Measurements from ENCODE around the gene OR52H1. TPM values are rescaled to one million over a fixed set of nuclear protein-coding genes. Genes with fewer than 3 reads are reported as not detected.

The OR52H1 gene
- total and polyA plus RNA-seq, 10 of the 15 experiments (the other 5 are each of a cell fraction or from before 2014, with no cell fraction given) = 0.06 to 0.40 (median 0.23) TPM; not detected in 4

DNA sequence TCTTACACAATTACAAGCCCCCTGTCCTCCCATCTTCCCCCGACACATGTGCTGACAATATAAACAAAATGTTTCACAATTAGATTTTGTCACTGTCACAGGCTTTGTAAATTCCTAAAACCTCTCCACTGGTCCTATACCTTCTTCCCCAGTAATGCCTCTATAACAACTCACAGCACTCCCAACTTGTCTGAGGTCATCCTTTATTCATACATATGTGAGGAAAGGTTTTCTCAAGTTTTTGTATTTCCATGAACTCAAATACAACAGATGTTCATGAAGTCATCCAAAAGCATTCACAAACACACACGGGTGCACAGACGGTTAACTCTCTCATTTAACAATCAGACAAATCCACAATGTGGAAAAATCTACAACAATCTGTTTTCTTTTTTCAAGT, 1.9 kb downstream of the OR52H1 start:
- POLR2A ChIA-PET = no interaction called here
- no peak overlapping the region for H3K4me3 ChIP-seq
- H3K79me2 ChIP-seq (ENCODE audit: control insufficient read depth, insufficient read depth, low read length) = no peaks in the 10 kb centered on the region
- intact Hi-C loops (cut with micrococcal nuclease; ENCODE audit: unreplicated experiment) = no loop called here
- TF ChIP-seq MEF2A (IDR thresholded peaks at IDR 0.05; ENCODE audit: insufficient read depth, low read depth, low read length) (no peak), SREBF2 (IDR thresholded peaks at IDR 0.05; ENCODE audit: low read length) (no peak), ZNF217 (IDR thresholded peaks at IDR 0.05) (no peak), HCFC1 (IDR thresholded peaks at IDR 0.05; ENCODE audit: low read length) (no peak), EED (IDR thresholded peaks at IDR 0.05; ENCODE audit: low read depth) (no peak), RELA (IDR thresholded peaks at IDR 0.05; ENCODE audit: borderline replicate concordance, partially characterized antibody) (no peak), CHD4 (IDR thresholded peaks at IDR 0.05) (no peak), SUZ12 (IDR thresholded peaks at IDR 0.05; ENCODE audit: unreplicated experiment) (no peak), RUNX3 (IDR thresholded peaks at IDR 0.05; ENCODE audit: low read length) (no peak), RB1 (IDR thresholded peaks at IDR 0.05; ENCODE audit: borderline replicate concordance) (no peak), SIN3A (IDR thresholded peaks at IDR 0.05; ENCODE audit: low read depth, low read length) (no peak), GATAD2B (conservative IDR thresholded peaks at IDR 0.05; ENCODE audit: low read depth) (no peak), BRCA1 (IDR thresholded peaks at IDR 0.05; ENCODE audit: low read depth, low read length) (no peak), JUND (IDR thresholded peaks at IDR 0.05; ENCODE audit: low read depth, low read length) (no peak), GABPA (IDR thresholded peaks at IDR 0.05; ENCODE audit: low read depth) (no peak), BHLHE40 (IDR thresholded peaks at IDR 0.05; ENCODE audit: borderline replicate concordance in 1 of 2, low read depth in 2 of 2, low read length in 1 of 2) (no peak)
- TF ChIP-seq, protein P1, sequence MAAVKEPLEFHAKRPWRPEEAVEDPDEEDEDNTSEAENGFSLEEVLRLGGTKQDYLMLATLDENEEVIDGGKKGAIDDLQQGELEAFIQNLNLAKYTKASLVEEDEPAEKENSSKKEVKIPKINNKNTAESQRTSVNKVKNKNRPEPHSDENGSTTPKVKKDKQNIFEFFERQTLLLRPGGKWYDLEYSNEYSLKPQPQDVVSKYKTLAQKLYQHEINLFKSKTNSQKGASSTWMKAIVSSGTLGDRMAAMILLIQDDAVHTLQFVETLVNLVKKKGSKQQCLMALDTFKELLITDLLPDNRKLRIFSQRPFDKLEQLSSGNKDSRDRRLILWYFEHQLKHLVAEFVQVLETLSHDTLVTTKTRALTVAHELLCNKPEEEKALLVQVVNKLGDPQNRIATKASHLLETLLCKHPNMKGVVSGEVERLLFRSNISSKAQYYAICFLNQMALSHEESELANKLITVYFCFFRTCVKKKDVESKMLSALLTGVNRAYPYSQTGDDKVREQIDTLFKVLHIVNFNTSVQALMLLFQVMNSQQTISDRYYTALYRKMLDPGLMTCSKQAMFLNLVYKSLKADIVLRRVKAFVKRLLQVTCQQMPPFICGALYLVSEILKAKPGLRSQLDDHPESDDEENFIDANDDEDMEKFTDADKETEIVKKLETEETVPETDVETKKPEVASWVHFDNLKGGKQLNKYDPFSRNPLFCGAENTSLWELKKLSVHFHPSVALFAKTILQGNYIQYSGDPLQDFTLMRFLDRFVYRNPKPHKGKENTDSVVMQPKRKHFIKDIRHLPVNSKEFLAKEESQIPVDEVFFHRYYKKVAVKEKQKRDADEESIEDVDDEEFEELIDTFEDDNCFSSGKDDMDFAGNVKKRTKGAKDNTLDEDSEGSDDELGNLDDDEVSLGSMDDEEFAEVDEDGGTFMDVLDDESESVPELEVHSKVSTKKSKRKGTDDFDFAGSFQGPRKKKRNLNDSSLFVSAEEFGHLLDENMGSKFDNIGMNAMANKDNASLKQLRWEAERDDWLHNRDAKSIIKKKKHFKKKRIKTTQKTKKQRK (IDR thresholded peaks at IDR 0.05; ENCODE audit: low read depth, low read length) = no peak
- TF ChIP-seq, protein P2, sequence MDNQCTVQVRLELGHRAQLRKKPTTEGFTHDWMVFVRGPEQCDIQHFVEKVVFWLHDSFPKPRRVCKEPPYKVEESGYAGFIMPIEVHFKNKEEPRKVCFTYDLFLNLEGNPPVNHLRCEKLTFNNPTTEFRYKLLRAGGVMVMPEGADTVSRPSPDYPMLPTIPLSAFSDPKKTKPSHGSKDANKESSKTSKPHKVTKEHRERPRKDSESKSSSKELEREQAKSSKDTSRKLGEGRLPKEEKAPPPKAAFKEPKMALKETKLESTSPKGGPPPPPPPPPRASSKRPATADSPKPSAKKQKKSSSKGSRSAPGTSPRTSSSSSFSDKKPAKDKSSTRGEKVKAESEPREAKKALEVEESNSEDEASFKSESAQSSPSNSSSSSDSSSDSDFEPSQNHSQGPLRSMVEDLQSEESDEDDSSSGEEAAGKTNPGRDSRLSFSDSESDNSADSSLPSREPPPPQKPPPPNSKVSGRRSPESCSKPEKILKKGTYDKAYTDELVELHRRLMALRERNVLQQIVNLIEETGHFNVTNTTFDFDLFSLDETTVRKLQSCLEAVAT (IDR thresholded peaks at IDR 0.05) = no peak
- TF ChIP-seq, protein P3, sequence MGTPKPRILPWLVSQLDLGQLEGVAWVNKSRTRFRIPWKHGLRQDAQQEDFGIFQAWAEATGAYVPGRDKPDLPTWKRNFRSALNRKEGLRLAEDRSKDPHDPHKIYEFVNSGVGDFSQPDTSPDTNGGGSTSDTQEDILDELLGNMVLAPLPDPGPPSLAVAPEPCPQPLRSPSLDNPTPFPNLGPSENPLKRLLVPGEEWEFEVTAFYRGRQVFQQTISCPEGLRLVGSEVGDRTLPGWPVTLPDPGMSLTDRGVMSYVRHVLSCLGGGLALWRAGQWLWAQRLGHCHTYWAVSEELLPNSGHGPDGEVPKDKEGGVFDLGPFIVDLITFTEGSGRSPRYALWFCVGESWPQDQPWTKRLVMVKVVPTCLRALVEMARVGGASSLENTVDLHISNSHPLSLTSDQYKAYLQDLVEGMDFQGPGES (IDR thresholded peaks at IDR 0.05) = no peak
- TF ChIP-seq, protein P4, sequence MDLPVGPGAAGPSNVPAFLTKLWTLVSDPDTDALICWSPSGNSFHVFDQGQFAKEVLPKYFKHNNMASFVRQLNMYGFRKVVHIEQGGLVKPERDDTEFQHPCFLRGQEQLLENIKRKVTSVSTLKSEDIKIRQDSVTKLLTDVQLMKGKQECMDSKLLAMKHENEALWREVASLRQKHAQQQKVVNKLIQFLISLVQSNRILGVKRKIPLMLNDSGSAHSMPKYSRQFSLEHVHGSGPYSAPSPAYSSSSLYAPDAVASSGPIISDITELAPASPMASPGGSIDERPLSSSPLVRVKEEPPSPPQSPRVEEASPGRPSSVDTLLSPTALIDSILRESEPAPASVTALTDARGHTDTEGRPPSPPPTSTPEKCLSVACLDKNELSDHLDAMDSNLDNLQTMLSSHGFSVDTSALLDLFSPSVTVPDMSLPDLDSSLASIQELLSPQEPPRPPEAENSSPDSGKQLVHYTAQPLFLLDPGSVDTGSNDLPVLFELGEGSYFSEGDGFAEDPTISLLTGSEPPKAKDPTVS (IDR thresholded peaks at IDR 0.05; ENCODE audit: low read depth, low read length) = no peak
- ATAC-seq (no peak), FAIRE-seq (no peak), DNase-seq (ENCODE audit: low read depth, low spot score) (no peak)
- 48% methylated on average over 3 of the region's 3 CpGs for WGBS (ENCODE audit: insufficient coverage, insufficient replicate concordance, low lambda C conversion rate, missing lambda C conversion rate)
- no peaks in the 10 kb centered on the region for H4K20me1 ChIP-seq (ENCODE audit: control insufficient read depth, insufficient read depth)
- RAD21 ChIA-PET (ENCODE audit: unreplicated experiment) = no interaction called here
- in situ Hi-C loops (cut with MboI) = no loop called here
- no peak overlapping the region for H3K9ac ChIP-seq (ENCODE audit: control insufficient read depth, insufficient read depth, low read length)
- no peaks in the 10 kb centered on the region for H3K4me1 ChIP-seq (ENCODE audit: control insufficient read depth, insufficient read depth, low read length)
- H3K4me2 ChIP-seq (ENCODE audit: control insufficient read depth, insufficient read depth) = no peak overlapping the region
- no peak overlapping the region for H3K27ac ChIP-seq (ENCODE audit: control insufficient read depth, insufficient read depth)
- CTCF ChIA-PET = interaction anchor here (1.0 kb wide), 1 partner anchor 39 kb away, joined by 3 read pairs; no protein-coding TSS in a partner anchor
- SMC1A ChIA-PET (ENCODE audit: uncharacterized antibody, unreplicated experiment) = no interaction called here
- BruUV-seq (replicated peaks) = no TSS peak
- H3K36me3 ChIP-seq (ENCODE audit: control insufficient read depth in 2 of 2, insufficient read depth in 2 of 2, low read length in 1 of 2) = no peaks in the 10 kb centered on the region
- no peaks in the 10 kb centered on the region for H3K27me3 ChIP-seq (replicated peaks in 1 of 2; ENCODE audit: control insufficient read depth in 2 of 2, insufficient read depth in 2 of 2, low read length in 1 of 2)
- no peak overlapping the region for H2AFZ ChIP-seq (ENCODE audit: control insufficient read depth, low read depth, low read length)
- H3K9me3 ChIP-seq (replicated peaks; ENCODE audit: control insufficient read depth, insufficient read depth, low read length) = no peaks in the 10 kb centered on the region
